HG03342 (cell line): ENCODE data around the gene ADORA2A.

Source experiments
- ATAC-seq: cut with Tn5 transposase; IDR thresholded peaks from one replicate; pipeline ENCODE4 v1.9.1; 2021; ENCODE audit warnings: mild to moderate bottlenecking, moderate library complexity; ENCODE audit not compliant: unreplicated experiment

ADORA2A gene

GRCh38 chr22:24427500-24428164 is at the start of gene ADORA2A:
Gene ADORA2A, plus strand, starts transcription at chr22:24427599. Its CDS starts 5,806 bp downstream, at chr22:24433405.
- peak; percentile 39 for ATAC-seq

- no peak for ATAC-seq
Observed at GRCh38 chr22:24379536-24379935, 47.9 kb upstream of the ADORA2A start.

- no peak for ATAC-seq
Observed at GRCh38 chr22:24380220-24380904, 47.0 kb upstream of the ADORA2A start.

- no peak for ATAC-seq
Observed at GRCh38 chr22:24380905-24381230, 46.5 kb upstream of the ADORA2A start.

- no peak for ATAC-seq
Observed at GRCh38 chr22:24383061-24383460, 44.3 kb upstream of the ADORA2A start.

- ATAC-seq: no peak
Observed at GRCh38 chr22:24384131-24384530, 43.3 kb upstream of the ADORA2A start.

GRCh38 chr22:24386937-24387471 is 40.4 kb upstream of the ADORA2A start:
- ATAC-seq: no peak

- no peak for ATAC-seq
Observed at GRCh38 chr22:24389680-24390079, 37.7 kb upstream of the ADORA2A start.

GRCh38 chr22:24390156-24390555 is 37.2 kb upstream of the ADORA2A start:
- no peak for ATAC-seq

- no peak for ATAC-seq
Observed at GRCh38 chr22:24390576-24390975, 36.8 kb upstream of the ADORA2A start.

- no peak for ATAC-seq
Observed at GRCh38 chr22:24391836-24392217, 35.6 kb upstream of the ADORA2A start.

GRCh38 chr22:24392218-24392931 is 35.0 kb upstream of the ADORA2A start:
- no peak for ATAC-seq

- no peak for ATAC-seq
Observed at GRCh38 chr22:24393012-24393559, 34.3 kb upstream of the ADORA2A start.

GRCh38 chr22:24393848-24394247 is 33.6 kb upstream of the ADORA2A start:
- no peak for ATAC-seq

GRCh38 chr22:24394254-24394653 is 33.1 kb upstream of the ADORA2A start:
- no peak for ATAC-seq

- ATAC-seq: no peak
Observed at GRCh38 chr22:24398409-24398808, 29.0 kb upstream of the ADORA2A start.

- ATAC-seq: no peak
Observed at GRCh38 chr22:24400034-24400725, 27.2 kb upstream of the ADORA2A start.

- peak; percentile 37 for ATAC-seq
Observed at GRCh38 chr22:24400726-24401596, 26.4 kb upstream of the ADORA2A start.

- no peak for ATAC-seq
Observed at GRCh38 chr22:24401931-24402367, 25.4 kb upstream of the ADORA2A start.
